DND-41 (cell line): Measurements from ENCODE around the gene GPATCH2.

Experiments used
- ATAC-seq: fragments of 200-7000 bp; cut with Tn5 transposase; 3 replicates; pipeline ENCODE4 v1.9.1; 2021; ENCODE audit warnings: low read depth; ENCODE audit not compliant: insufficient read depth
- DNase-seq: peaks from one replicate; pipeline ENCODE4 v3.0.0-alpha.2; 2020
- H2AFZ ChIP-seq: 2 replicates; pipeline ENCODE4 v1.6.0; 2012; ENCODE audit warnings: low read depth, low read length
- H3K27ac ChIP-seq: 2 replicates; pipeline ENCODE4 v1.5.1; 2012; ENCODE audit warnings: low read length, inconsistent platforms
- H3K27me3 ChIP-seq: fragments of 200-600 bp; sonication (generic); 2 replicates; pipeline ENCODE4 v1.6.0; 2012; ENCODE audit warnings: low read length, mild to moderate bottlenecking, inconsistent platforms; ENCODE audit not compliant: insufficient read depth, poor library complexity
- H3K36me3 ChIP-seq: 2 replicates; pipeline ENCODE4 v1.5.1; 2012; ENCODE audit warnings: low read length, inconsistent platforms; ENCODE audit not compliant: insufficient read depth
- H3K4me1 ChIP-seq: 2 replicates; pipeline ENCODE4 v1.5.1; 2012; ENCODE audit warnings: mild to moderate bottlenecking, low read length; ENCODE audit not compliant: insufficient read depth
- H3K4me2 ChIP-seq: 2 replicates; pipeline ENCODE4 v1.6.0; 2012; ENCODE audit warnings: mild to moderate bottlenecking, moderate library complexity, low read length, inconsistent platforms; ENCODE audit not compliant: insufficient read depth
- H3K4me3 ChIP-seq, 2 experiments: fragments of 200-600 bp in 1 of 2; shearing (Covaris generic) in 1 of 2; 2 replicates each; pipeline ENCODE4 v1.5.1; 2012 to 2016; ENCODE audit warnings: inconsistent platforms in 2 of 2, low read length in 2 of 2, mild to moderate bottlenecking in 2 of 2, low read depth in 1 of 2, moderate library complexity in 1 of 2
- H3K79me2 ChIP-seq: 2 replicates; pipeline ENCODE4 v1.6.0; 2012; ENCODE audit warnings: low read length, inconsistent platforms; ENCODE audit not compliant: insufficient read depth
- H3K9ac ChIP-seq: 2 replicates; pipeline ENCODE4 v1.6.0; 2012; ENCODE audit warnings: low read depth, mild to moderate bottlenecking, inconsistent platforms, low read length, moderate library complexity
- H3K9me3 ChIP-seq: 2 replicates; pipeline ENCODE4 v1.5.1; 2012; ENCODE audit warnings: low read length, moderate library complexity, mild to moderate bottlenecking, inconsistent platforms; ENCODE audit not compliant: insufficient read depth, severe bottlenecking
- H4K20me1 ChIP-seq: 2 replicates; pipeline ENCODE4 v1.6.0; 2012; ENCODE audit warnings: low read length; ENCODE audit not compliant: insufficient read depth
- EZH2 ChIP-seq: IDR thresholded peaks from 3 replicates; pipeline ENCODE4 v1.6.1; 2012; ENCODE audit warnings: borderline replicate concordance, low read depth, mild to moderate bottlenecking, moderate library complexity, low read length, inconsistent platforms; ENCODE audit not compliant: severe bottlenecking
- TF ChIP-seq, protein P1 (sequence below): IDR thresholded peaks from 2 replicates; pipeline ENCODE4 v1.5.1; 2012; ENCODE audit warnings: borderline replicate concordance, low read length, moderate library complexity, mild to moderate bottlenecking; ENCODE audit not compliant: poor library complexity, severe bottlenecking; ENCODE audit errors: extremely low read depth

GPATCH2 gene

GRCh38 chr1:217418269-217419193, 212.4 kb downstream of the GPATCH2 start:
- H3K36me3 ChIP-seq = no peaks in the 10 kb centered on the region
- no peak overlapping the region for H3K4me2 ChIP-seq
- TF ChIP-seq, protein P1, sequence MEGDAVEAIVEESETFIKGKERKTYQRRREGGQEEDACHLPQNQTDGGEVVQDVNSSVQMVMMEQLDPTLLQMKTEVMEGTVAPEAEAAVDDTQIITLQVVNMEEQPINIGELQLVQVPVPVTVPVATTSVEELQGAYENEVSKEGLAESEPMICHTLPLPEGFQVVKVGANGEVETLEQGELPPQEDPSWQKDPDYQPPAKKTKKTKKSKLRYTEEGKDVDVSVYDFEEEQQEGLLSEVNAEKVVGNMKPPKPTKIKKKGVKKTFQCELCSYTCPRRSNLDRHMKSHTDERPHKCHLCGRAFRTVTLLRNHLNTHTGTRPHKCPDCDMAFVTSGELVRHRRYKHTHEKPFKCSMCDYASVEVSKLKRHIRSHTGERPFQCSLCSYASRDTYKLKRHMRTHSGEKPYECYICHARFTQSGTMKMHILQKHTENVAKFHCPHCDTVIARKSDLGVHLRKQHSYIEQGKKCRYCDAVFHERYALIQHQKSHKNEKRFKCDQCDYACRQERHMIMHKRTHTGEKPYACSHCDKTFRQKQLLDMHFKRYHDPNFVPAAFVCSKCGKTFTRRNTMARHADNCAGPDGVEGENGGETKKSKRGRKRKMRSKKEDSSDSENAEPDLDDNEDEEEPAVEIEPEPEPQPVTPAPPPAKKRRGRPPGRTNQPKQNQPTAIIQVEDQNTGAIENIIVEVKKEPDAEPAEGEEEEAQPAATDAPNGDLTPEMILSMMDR = no peak
- TF ChIP-seq EZH2 = no peak
- no peak overlapping the region for H3K27ac ChIP-seq
- H3K79me2 ChIP-seq = no peaks in the 10 kb centered on the region
- no peaks in the 10 kb centered on the region for H3K27me3 ChIP-seq
- no peaks in the 10 kb centered on the region for H4K20me1 ChIP-seq
- DNase-seq (no peak), ATAC-seq (no peak)
- H3K4me1 ChIP-seq = no peaks in the 10 kb centered on the region
- H3K4me3 ChIP-seq = no peak overlapping the region
- no peak overlapping the region for H2AFZ ChIP-seq
- no peak overlapping the region for H3K9ac ChIP-seq
- H3K9me3 ChIP-seq = no peaks in the 10 kb centered on the region

DNA sequence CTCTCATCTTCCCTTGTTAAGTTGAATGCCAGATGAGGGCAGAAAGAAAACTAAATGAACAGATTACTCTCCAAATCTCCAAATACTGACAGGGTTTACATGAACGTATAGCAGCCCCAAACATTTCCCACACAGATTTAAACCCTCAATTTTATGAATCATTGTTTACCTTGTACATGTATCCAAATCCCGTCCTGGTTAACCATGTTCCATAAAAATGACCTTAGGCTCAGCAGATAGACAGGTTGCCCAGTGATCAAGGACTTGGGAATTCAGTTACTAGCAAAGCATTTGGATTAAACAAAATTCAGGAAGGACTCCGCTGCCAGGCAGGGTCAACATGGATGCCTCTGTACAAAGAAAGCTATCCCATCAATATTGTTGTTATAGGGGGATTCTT, 213.5 kb downstream of the GPATCH2 start:
- Histone ChIP-seq H3K9ac (no peak overlapping the region), H3K27ac (no peak overlapping the region), H3K4me1 (no peaks in the 10 kb centered on the region), H3K4me2 (no peak overlapping the region), H3K9me3 (no peaks in the 10 kb centered on the region), H3K4me3 (no peak overlapping the region), H4K20me1 (no peaks in the 10 kb centered on the region), H3K36me3 (no peaks in the 10 kb centered on the region), H3K27me3 (no peaks in the 10 kb centered on the region), H3K79me2 (no peaks in the 10 kb centered on the region), H2AFZ (no peak overlapping the region)
- TF ChIP-seq, protein P1 = no peak
- TF ChIP-seq EZH2 = no peak
- DNase-seq (no peak), ATAC-seq (no peak)

GRCh38 chr1:217407534-217408001, 223.3 kb downstream of the GPATCH2 start:
- no peaks in the 10 kb centered on the region for H3K36me3 ChIP-seq
- no peak overlapping the region for H2AFZ ChIP-seq
- no peak overlapping the region for H3K4me2 ChIP-seq
- no peak overlapping the region for H3K9ac ChIP-seq
- DNase-seq (no peak), ATAC-seq (no peak)
- no peaks in the 10 kb centered on the region for H3K4me1 ChIP-seq
- H3K4me3 ChIP-seq = no peak overlapping the region
- no peak overlapping the region for H3K27ac ChIP-seq
- TF ChIP-seq EZH2 = no peak
- TF ChIP-seq, protein P1 = no peak
- no peaks in the 10 kb centered on the region for H3K27me3 ChIP-seq
- H3K79me2 ChIP-seq = no peaks in the 10 kb centered on the region
- H3K9me3 ChIP-seq = no peaks in the 10 kb centered on the region
- H4K20me1 ChIP-seq = no peaks in the 10 kb centered on the region
